ENCODE data around the gene CPTP. TPM values are rescaled to one million over a fixed set of nuclear protein-coding genes. Genes with fewer than 3 reads are reported as not detected.

CPTP gene
- total RNA-seq, 1 experiment from 2014 or later: 52.2 TPM

DNA sequence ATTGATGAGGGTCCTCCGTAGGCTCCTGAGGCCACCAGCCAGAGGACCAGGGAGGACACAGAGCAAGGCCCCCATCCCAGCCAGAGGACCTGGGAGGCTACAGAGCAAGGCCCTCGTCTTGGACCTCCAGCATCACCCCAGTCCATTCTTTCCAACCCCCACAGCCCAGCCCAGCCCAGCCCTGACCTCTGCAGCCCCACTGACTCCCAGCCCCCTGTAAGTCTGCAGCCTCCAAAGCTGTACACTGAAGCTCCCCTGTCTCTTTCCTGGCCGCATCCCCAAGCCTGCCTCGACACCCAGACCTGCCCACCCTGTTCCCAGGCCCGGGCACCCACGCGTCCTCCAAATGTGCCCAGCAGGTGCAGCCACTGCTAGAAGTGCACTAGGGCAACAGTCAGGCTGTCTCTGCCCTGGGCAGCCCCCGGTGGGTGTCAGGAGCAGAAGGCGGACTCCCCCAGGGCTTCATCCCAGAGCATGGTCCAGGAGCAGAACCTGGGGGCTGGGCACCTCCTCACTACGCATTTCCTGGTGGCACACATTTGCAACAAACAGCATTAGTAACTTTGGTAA is 22.5 kb downstream of the CPTP start:
- no peak for DNase-seq (ENCODE audit: low read depth, low spot score)
- no peaks in the 10 kb centered on the region for H3K9me3 ChIP-seq (ENCODE audit: control insufficient read depth, insufficient read depth, low read depth, low read length)
- H3K27ac ChIP-seq (ENCODE audit: low read length): peak overlapping the region; percentile 93
- CTCF ChIA-PET: interaction anchor here (1.0 to 2.2 kb wide), 2 partner anchors 16 to 25 kb away, joined by 5 to 8 read pairs; no protein-coding TSS in a partner anchor
- no peak for TF ChIP-seq TCF7L2 (IDR thresholded peaks at IDR 0.05; ENCODE audit: low read depth, low read length)
- TF ChIP-seq POLR2AphosphoS5 (IDR thresholded peaks at IDR 0.05; ENCODE audit: low read depth, low read length): no peak
- TF ChIP-seq, protein P1, sequence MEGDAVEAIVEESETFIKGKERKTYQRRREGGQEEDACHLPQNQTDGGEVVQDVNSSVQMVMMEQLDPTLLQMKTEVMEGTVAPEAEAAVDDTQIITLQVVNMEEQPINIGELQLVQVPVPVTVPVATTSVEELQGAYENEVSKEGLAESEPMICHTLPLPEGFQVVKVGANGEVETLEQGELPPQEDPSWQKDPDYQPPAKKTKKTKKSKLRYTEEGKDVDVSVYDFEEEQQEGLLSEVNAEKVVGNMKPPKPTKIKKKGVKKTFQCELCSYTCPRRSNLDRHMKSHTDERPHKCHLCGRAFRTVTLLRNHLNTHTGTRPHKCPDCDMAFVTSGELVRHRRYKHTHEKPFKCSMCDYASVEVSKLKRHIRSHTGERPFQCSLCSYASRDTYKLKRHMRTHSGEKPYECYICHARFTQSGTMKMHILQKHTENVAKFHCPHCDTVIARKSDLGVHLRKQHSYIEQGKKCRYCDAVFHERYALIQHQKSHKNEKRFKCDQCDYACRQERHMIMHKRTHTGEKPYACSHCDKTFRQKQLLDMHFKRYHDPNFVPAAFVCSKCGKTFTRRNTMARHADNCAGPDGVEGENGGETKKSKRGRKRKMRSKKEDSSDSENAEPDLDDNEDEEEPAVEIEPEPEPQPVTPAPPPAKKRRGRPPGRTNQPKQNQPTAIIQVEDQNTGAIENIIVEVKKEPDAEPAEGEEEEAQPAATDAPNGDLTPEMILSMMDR (IDR thresholded peaks at IDR 0.05): no peak
- no peak for TF ChIP-seq SIN3A (IDR thresholded peaks at IDR 0.05; ENCODE audit: borderline replicate concordance, insufficient read depth, low read depth, low read length)
- no peak for TF ChIP-seq REST (IDR thresholded peaks at IDR 0.05; ENCODE audit: insufficient read depth in 1 of 2, low read depth in 2 of 2, low read length in 1 of 2)
- H3K27me3 ChIP-seq (ENCODE audit: control insufficient read depth, insufficient read depth, low read length): no peaks in the 10 kb centered on the region
- ATAC-seq: no peak
- H3K4me3 ChIP-seq (ENCODE audit: low read depth in 2 of 2, low read length in 2 of 2): peak overlapping the region; percentile 74 to 85
- BruUV-seq (replicated peaks): no TSS peak
- POLR2A ChIA-PET: interaction anchor here (0.5 kb wide), 1 partner anchor 101 kb away, joined by 9 read pairs; no protein-coding TSS in a partner anchor
- no peaks in the 10 kb centered on the region; the same call in 1 of the 2 replicates for H3K36me3 ChIP-seq (ENCODE audit: control insufficient read depth, insufficient read depth, low read length)
- in situ Hi-C loops (cut with HindIII; ENCODE audit: low pct_unique_long_range_greater_than_20kb, low sequenced_read_pairs): no loop called here
- peaks cover 48% of the 10 kb centered on the region for H3K4me1 ChIP-seq (ENCODE audit: control insufficient read depth, insufficient read depth, low read length)
- intact Hi-C loops (cut with micrococcal nuclease; ENCODE audit: unreplicated experiment): no loop called here

- ATAC-seq: peak; percentile 28
- TF ChIP-seq REST (IDR thresholded peaks at IDR 0.05; ENCODE audit: insufficient read depth in 1 of 2, low read depth in 2 of 2, low read length in 1 of 2) (no peak), TCF7L2 (IDR thresholded peaks at IDR 0.05; ENCODE audit: low read depth, low read length) (no peak), SIN3A (IDR thresholded peaks at IDR 0.05; ENCODE audit: borderline replicate concordance, insufficient read depth, low read depth, low read length) (no peak), POLR2AphosphoS5 (IDR thresholded peaks at IDR 0.05; ENCODE audit: low read depth, low read length) (no peak)
- TF ChIP-seq, protein P1 (IDR thresholded peaks at IDR 0.05): no peak
Observed at GRCh38 chr1:1347663-1348419, 23.2 kb downstream of the CPTP start.

More at GRCh38 chr1:1347663-1348419, 23.2 kb downstream of the CPTP start:
- peak overlapping the region; percentile 74 to 85 for H3K4me3 ChIP-seq (ENCODE audit: low read depth in 2 of 2, low read length in 2 of 2)
- ChIA-PET CTCF (no interaction called here), POLR2A (interaction anchor here (0.5 kb wide), 1 partner anchor 387 kb away, joined by 3 read pairs; no protein-coding TSS in a partner anchor)
- H3K27ac ChIP-seq (ENCODE audit: low read length): peak overlapping the region; percentile 93
- peaks cover 55% of the 10 kb centered on the region for H3K4me1 ChIP-seq (ENCODE audit: control insufficient read depth, insufficient read depth, low read length)
- no peaks in the 10 kb centered on the region for H3K27me3 ChIP-seq (ENCODE audit: control insufficient read depth, insufficient read depth, low read length)
- H3K36me3 ChIP-seq (ENCODE audit: control insufficient read depth, insufficient read depth, low read length): no peaks in the 10 kb centered on the region; the same call in 1 of the 2 replicates
- H3K9me3 ChIP-seq (ENCODE audit: control insufficient read depth, insufficient read depth, low read depth, low read length): no peaks in the 10 kb centered on the region
- BruUV-seq (replicated peaks): no TSS peak
- DNase-seq (ENCODE audit: low read depth, low spot score): no peak
- in situ Hi-C loops (cut with HindIII; ENCODE audit: low pct_unique_long_range_greater_than_20kb, low sequenced_read_pairs) (no loop called here), intact Hi-C loops (cut with micrococcal nuclease; ENCODE audit: unreplicated experiment) (no loop called here)
